ENCODE data around the gene TRAPPC12.

TRAPPC12 gene

DNA sequence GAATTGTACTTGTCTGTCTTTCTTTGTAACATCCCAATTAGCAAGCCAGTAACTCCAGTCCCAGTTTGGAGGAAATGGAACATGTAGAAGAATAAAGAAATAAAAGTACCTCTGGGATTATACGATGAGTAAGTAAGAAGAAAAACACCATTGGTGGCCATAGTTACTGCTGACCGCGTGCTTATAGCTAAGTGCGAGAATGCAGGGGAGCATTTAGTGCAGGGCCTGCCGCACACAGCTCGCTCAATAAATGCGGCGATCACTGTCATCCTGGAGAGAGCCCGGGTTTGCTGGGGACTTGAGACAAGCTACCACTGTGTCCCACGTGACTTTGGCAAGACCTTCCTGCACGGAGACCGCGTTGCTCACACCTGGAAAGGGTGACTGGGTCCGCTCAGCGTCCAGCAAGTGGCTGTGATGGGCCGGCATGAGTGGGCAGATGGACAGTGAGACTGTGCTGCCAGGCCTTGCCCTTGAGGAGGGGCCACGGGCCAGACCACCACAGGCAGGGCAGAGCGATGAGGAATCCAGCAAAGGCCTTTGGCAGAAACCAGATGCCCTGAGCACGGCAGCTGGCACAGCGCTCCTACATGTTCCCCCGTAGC lies 85.0 kb downstream of the TRAPPC12 start:
- intact Hi-C loops (cut with DNase I): no loop called here
- peak in 4 of 10 donors; percentile 6 to 80 (median 70) for DNase-seq

DNA sequence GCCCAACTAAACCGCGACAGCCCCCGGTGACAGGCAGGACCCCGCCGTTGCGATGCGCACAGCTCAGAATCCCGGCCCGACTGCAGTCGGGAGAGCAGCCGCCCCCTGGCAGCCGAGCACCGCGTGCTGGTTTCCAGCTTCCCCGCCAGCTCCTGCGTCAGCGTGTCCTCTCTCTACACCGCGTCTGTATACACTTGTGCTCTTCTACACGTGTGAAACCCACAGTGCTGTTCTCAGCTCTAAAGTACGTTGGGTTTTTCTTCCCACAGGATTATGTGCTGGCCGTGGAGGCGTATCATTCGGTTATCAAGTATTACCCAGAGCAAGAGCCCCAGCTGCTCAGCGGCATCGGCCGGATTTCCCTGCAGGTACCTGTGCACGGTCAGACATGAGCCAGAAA lies 85.8 kb downstream of the TRAPPC12 start:
- peak in 4 of 10 donors; percentile 54 to 91 (median 82) for DNase-seq
- intact Hi-C loops (cut with DNase I): no loop called here

DNA sequence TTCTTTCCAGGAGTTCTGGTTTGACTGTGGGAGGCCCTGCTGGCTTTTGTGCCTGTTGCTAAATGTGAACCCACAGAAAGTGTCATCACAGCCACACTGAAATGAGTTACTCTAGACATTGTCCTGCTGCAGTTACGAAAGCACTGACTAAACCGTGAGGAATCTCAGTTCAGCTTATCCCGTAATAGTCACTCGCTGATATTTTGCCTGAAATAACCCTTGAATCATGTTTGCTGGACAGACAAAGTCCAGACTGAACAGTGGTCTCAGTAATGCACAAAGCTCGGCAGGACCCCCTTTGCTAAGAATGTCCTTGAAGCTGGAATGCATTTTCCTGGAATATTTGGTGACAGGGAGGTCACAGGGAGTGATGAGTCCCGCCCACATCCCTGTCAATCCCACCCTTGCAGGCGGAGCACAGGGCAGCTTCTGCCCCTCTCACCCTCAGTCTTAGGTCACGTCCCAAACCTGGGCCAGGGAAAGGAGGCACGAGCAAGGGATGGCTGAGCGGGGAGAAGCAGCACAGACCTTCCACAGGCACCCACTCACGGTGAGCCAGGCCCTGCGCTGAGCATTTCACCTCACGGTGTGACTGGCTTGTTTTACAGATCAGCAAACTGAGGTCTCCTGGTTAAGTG lies 86.5 kb downstream of the TRAPPC12 start:
- DNase-seq: peak in 3 of 10 donors; percentile 35 to 75 (median 57)
- intact Hi-C loops (cut with DNase I): no loop called here

DNA sequence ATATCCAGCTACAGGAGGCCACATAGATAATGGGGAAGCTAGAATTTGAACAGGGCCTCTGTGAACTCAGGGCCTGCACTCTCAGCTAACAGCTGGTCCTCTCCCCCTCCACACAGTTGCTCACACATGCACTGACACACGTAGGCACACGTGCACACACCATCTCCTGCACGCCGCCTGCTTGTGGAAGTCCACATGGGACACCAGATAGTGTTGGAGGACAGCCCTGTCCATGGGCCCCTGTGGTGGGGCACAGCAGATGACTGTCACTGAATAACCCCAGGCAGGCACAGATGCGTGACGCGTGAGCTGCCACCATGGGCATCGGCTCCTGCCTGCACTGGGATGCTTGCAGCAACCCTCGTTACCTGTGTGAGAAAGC lies 87.0 kb downstream of the TRAPPC12 start:
- DNase-seq: peak in 3 of 10 donors; percentile 29 to 73 (median 72)
- intact Hi-C loops (cut with DNase I): no loop called here

DNA sequence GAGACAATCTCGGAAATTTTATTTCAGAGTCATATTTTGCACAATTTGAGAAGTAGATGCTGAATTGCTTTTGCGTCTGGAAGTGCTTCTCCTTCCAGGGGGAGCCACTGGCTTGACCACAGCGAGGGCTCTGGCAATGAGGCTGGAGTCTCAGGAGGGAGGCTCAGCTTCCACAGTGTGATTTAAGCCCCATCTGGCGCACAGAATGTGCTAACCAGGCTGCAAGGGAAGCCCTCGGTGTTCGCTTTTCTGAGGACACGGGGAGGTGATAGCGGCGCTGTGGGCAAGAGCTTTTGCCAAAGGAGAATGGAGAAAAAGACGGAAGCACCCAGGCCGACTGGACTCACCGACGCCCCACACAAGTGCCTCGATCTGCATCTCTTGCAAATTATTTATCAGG lies 87.5 kb downstream of the TRAPPC12 start:
- intact Hi-C loops (cut with DNase I): no loop called here
- DNase-seq: peak in 4 of 10 donors; percentile 12 to 82 (median 72)

DNA sequence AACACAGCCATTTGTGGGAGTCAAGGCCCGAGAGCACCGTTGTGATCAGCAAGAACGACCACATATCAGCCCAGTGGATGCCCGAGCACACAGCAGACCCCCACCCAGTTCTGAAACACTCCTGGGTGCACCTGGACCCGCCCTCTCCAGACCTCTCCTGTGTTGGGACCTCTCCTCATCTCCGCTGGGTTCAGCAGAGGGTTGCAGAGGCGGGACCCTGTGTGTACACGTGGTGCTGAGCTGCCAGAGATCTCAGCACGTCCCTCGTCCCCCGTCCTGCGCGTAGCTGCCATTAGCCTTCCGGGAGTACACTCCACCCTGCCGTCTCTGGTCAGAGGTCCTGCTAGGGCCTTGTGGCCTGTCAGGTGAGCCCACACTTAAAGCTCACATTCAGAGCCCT lies 88.2 kb downstream of the TRAPPC12 start:
- intact Hi-C loops (cut with DNase I): no loop called here
- peak in 3 of 10 donors; percentile 41 to 76 (median 63) for DNase-seq

DNA sequence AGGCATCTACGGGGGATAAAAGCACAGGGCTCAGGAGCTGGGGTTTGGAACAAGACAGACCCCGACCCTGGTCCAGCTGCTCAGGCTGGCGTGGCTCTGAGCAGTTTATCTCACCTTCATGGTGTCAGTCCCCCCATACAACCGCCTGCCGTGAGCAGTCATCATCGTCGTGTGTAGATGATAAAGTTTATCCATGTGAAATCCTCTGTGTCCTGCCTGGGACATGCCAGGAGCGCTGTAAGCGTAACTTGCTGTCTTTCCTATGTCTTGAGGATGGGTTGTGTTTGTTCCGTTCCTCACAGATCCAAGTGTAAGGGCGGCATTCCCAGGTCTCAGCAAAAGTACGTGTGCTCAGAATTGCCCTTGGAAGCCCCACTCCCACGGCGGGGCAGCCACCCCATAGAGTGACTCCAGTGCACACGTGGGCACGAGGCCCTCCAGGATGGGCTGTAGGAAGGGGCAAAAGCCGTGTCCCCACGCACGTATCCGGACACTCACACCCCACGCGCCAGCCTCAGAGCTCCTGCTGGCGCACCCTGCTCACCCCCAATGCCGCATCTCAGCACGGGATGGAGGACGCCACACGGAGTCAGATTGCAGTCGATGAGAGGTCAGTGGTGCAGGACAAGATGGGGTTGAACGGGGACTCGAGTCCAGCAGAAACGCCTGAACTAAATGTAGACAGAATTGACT lies 88.9 kb downstream of the TRAPPC12 start:
- intact Hi-C loops (cut with DNase I): no loop called here
- DNase-seq: peak in 4 of 10 donors; percentile 15 to 67 (median 55)

DNA sequence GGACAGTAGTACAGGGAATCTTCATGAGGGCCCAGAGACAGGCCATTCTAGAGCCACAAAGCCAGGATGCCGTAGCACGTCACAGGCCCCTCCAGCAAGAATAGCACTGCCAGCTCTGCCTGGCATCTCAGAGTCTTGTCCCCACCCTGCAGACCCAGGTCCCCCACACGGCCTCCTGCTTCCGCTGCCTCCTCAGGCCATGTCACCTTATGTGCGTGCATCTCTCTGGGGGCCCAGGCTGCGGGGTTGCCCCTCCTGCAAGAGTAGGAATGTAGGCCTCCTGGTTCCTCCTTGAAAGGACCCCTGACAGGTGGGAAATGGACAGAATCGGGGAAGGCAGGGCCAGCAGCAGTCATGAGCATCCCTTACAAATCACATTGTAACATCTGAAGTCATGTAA lies 90.0 kb downstream of the TRAPPC12 start:
- intact Hi-C loops (cut with DNase I): no loop called here
- peak in 3 of 10 donors; percentile 52 to 63 (median 53) for DNase-seq

DNA sequence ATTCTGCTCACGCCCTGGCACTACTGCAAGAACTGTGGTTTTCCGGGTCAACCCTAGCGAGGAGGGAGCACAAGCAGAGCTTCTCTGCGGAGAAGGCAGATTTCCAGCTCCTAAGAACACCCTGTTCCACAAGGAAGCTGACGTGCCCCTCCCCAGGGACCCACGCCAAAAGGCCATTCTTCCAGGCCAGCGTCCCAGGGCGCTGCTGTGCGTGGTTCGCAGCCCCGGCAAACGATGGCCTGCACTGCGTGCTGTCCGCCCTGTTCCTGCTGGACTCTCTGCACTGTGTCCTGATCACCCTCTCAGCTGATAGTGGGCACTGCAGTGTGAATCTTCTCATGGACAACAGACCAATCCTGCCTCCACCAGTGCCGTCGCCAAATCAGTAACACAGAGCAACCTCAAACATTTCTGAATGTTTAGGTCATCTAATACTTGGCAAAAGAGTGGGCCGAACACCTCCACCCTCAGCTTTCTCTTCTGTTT lies 90.7 kb downstream of the TRAPPC12 start:
- peak in 7 of 10 donors; percentile 32 to 88 (median 57) for DNase-seq
- intact Hi-C loops (cut with DNase I): no loop called here

DNA sequence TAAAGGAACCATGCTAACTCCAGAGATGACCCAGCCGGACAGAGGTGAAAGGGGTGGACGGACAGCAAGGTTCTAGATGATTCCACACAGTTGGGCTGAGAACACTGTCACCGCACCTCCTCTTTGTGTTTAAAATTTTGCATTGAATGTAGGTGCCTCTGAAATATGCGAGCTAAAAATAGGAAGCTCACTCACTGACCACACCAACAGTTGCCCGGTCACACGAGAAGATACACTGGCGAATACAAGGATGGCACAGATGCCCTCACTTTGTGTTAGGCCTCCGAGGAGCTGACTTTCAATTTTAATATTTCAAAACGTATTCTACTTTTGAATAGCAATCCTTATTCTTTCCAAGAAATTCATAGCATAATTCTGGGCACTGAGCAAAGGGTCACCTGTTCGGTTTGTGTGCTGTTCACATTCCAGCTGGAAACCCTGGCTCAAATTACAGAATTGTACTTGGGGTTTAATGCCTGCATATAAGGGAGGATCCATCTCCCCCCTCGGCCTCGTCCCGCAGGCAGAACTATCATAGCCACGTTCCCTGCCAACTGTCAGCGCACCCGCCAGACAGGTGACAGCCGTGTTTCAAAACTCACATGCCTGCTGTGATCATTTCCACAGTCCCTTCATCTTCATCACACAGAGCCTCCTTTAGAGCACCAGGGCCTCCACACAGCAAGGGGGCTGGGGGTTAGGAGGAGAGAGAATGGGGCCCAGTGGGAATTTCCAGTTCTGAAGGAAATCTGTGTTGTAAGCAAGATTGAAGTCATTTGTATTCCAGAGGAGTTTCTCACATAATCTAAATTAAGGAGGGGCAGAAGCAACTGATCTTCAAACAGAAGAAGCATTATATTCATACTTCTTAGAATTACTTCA lies 91.6 kb downstream of the TRAPPC12 start:
- intact Hi-C loops (cut with DNase I): no loop called here
- peak in 3 of 10 donors; percentile 25 to 46 (median 35) for DNase-seq

DNA sequence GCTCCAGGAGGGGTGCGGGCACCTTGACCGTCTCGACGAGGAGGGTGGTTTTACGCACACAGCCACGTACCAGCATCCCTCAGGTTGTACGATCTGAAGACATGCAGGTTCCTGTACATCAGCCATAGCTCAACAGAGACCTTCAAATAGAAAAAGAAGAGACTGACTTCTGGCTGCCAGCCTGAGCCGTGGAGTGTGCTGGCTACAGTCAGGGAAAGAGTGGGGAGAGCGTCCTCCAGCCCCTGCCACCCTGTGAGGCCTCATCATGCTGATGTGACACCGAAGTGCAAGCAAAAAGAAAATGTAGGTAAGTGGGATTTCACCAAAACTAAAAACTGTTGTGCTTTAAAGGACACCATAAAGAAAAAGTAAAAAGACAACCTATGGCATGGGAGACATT lies 92.8 kb downstream of the TRAPPC12 start:
- intact Hi-C loops (cut with DNase I): no loop called here
- peak in 3 of 10 donors; percentile 37 to 71 (median 69) for DNase-seq

DNA sequence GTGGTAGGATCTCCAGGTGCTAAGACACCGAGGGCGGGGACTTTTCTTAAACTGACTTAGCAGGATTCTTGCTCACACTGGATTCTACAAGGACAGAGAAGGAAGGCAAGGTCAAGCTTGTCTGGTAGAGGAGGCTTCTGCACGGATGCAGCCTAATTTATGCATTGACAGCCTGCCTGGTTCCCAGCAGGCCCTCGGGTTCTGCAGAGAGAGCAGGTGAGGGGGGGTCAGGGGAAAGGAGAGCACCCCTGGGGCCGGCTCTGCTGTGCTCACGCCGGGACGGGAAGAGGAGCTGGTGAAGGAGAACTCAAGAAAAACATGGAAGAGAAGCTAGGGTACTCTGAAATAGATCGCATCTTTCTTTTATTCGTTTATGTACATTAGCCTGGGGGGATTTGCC lies 93.5 kb downstream of the TRAPPC12 start:
- intact Hi-C loops (cut with DNase I): no loop called here
- peak in 3 of 10 donors; percentile 39 to 69 (median 44) for DNase-seq

DNA sequence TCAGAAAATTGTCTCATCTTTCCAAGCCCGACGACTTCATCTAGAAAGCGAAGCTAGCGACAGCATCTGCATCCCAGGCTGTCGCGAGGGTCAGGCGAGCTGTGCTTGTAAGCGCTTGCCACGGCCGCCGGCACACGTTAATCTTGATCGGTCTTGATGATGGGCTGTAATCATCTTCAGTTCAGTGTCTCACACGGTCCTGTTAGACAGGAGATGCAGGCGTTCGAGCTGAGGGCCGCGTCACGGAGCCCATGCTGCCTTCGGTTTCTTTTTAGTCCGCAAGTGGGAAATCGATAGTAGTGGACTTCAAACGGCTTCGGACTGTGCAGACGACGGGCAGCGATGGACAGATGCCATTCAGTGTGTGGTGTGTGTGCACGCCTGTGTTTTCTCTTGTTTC lies 96.3 kb downstream of the TRAPPC12 start:
- DNase-seq: peak in 4 of 10 donors; percentile 30 to 81 (median 48)
- intact Hi-C loops (cut with DNase I): loop anchor here (5.0 kb wide), 1 partner anchor 42 kb away; the partner anchor contains the start of gene ADI1

DNA sequence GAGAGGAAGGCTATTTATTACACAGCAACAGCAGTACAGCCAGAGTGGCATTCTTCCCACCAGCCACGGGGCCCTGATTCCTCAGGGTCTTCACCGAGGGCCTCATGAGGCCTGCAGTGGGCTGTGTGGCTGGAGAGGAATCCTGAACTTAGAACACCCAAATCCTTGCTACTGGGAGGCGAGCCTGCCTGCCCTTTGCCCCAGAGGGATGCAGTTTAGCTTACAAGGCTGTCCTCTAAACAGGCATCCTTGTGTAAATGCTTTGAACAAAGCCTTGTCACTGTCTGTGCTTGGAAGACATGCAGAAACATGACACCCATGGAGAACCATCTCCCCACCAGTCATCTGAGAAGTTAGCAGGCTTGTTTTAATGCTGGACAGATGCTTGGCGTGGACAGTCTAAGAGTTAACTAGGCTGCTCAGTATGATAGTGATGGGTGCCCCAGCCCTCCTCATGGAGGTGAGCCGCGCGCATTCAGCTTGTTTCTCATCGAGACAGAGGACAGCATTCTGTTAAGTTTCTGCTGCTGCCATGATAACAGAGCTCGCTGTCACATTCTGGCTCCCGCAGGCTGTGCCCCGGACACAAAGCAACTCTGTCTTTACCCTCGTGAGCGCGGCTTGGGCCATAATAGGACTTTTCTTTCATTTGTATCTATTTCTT lies 97.0 kb downstream of the TRAPPC12 start:
- DNase-seq: peak in 8 of 10 donors; percentile 45 to 95 (median 66)
- intact Hi-C loops (cut with DNase I): loop anchor here (5.0 kb wide), 1 partner anchor 41 kb away; the partner anchor contains the start of gene ADI1

DNA sequence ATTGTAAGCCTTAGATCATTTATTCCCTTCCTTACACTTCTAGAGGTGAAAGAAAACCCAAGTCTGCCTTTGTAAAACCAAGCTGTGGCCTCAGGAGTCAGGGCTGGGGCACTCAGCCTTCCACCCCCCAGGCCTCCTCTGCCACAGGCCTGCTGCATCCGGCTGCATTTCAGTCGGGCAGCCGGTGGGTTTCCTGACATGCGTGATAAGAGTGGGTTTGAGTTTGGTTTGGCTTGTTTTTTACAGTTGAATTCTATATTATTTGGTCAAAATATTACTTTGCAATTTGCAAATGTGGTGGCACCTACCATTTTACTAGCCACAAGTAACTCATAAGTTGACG lies 97.5 kb downstream of the TRAPPC12 start:
- no peak for DNase-seq
- intact Hi-C loops (cut with DNase I): loop anchor here (5.0 kb wide), 1 partner anchor 40 kb away; the partner anchor contains the start of gene ADI1

DNA sequence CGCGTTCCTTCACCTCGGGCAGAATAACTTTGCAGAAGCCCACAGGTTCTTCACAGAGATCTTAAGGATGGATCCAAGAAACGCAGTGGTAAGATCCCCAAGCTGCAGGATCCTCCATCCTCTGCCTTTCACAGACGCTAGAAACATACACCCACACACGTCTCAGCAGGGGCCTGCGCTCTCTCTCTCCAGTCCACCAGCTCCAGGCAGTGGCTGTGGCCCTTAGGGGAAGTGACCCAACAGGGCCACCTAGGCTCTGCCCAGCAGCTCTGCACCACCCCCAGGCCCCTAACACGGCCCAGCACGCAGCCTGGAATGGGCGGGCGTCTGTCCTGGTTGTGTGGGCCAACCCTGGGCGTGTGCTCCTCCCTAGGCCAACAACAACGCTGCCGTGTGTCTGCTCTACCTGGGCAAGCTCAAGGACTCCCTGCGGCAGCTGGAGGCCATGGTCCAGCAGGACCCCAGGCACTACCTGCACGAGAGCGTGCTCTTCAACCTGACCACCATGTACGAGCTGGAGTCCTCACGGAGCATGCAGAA lies 99.4 kb downstream of the TRAPPC12 start:
- intact Hi-C loops (cut with DNase I): loop anchor here (5.0 kb wide), 1 partner anchor 38 kb away; the partner anchor contains the start of gene ADI1
- DNase-seq: peak in 2 of 10 donors; percentile 65 to 70

DNA sequence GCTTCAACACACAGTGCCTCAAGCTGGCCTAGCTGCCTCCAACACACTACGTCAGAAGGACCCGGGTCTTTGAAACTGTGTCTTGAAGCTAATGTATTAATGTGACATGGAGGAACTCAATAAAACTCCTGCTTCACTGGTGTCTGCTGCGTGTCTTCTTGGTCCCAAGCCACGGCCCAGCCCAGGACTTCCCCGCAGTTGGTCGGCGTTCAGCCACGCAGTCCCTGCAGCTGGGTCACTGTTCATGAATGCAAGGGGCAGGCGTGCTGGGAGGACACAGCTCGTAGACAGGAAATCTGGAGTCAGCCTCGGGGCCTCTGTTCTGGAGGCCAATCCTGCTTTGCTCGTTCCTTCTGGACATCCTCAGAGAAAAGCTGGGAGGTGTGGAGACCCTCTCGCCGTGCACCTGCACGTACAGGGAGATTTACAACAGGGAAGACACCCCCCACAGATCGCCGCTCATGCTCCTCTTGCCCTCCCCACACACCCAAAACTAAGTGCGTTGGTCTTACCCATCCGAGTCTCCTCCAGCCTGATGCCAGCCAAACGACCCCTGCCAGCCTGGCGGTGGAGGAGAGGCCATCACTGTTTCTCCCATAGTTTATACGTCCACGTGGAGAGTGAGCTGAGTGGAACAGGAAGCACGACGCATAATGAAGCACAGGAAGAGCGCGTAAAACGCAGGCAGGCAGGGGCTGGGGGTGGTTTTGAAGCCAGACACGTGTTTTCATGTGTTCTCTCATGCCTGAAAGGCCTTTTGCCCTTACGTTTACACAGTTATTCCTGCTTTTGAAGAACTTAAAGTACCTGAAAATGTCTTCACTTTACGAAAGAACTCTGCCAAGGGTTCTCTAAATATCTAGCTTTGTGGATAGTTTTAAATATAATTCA lies 100.2 kb downstream of the TRAPPC12 start:
- intact Hi-C loops (cut with DNase I): loop anchor here (5.0 kb wide), 1 partner anchor 38 kb away; the partner anchor contains the start of gene ADI1
- DNase-seq: peak in 1 of 10 donors; percentile 30

DNA sequence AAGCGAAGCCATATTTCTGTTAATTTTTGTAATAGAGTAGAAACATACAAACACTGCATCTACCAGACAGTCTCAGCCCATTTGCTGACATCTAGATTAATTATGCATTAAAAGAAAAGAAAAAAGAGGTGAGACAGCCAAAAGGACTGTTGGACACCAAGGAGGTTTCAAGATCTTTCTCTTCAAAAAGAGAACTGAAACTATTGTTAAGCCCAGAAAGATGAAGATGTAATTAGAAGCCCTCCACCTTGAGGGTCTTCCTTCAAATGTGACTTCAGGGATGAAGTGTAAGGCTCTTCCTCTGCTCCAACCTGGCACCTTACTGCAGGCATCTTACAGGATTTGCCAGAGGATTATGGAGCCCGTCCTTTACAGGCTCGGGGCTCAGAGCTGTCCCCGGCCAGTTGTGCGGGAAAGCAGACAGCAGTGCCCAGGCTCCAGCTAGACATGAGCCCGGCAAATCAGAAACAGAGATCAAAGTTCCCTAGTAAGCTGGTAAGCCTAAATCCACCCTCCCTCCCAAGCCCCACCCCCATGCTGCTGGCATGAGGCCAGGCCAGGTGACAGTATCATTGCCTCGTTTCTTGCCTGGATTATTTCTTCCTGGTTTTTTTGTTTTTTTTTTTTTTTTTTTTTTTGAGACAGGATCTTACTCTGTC lies 101.0 kb downstream of the TRAPPC12 start:
- DNase-seq: peak in 2 of 10 donors; percentile 50 to 65
- intact Hi-C loops (cut with DNase I): no loop called here

Data from posterior cingulate gyrus (tissue), 11 donors.